Fibroblast of the aortic adventitia (primary cell): ENCODE measurements around the gene MEG3. TPM values are rescaled to one million over a fixed set of nuclear protein-coding genes. Genes with fewer than 3 reads are reported as not detected.

Source experiments
- DNase-seq: peaks from one replicate; pipeline ENCODE4 v3.0.0-alpha.2; 2010; ENCODE audit warnings: low read depth
- H3K4me3 ChIP-seq: 2 replicates; pipeline ENCODE4 v1.5.1; 2011; ENCODE audit warnings: low read depth, mild to moderate bottlenecking, control low read depth, low read length, moderate library complexity
- total RNA-seq: library from RNA; depleted of rRNA; stranded (reverse); fragments of >200 nt; gene quantifications from 2 replicates; pipeline ENCODE4 v1.2.3, GENCODE V29; 2012; ENCODE audit warnings: low replicate concordance
- TF ChIP-seq, protein P1 (sequence below): IDR thresholded peaks from 2 replicates; pipeline ENCODE4 v1.5.1; 2011; ENCODE audit warnings: mild to moderate bottlenecking, low read length, control low read depth, inconsistent platforms; ENCODE audit not compliant: insufficient read depth

Gene MEG3
- total RNA-seq, 1 donor: 155 TPM

DNA sequence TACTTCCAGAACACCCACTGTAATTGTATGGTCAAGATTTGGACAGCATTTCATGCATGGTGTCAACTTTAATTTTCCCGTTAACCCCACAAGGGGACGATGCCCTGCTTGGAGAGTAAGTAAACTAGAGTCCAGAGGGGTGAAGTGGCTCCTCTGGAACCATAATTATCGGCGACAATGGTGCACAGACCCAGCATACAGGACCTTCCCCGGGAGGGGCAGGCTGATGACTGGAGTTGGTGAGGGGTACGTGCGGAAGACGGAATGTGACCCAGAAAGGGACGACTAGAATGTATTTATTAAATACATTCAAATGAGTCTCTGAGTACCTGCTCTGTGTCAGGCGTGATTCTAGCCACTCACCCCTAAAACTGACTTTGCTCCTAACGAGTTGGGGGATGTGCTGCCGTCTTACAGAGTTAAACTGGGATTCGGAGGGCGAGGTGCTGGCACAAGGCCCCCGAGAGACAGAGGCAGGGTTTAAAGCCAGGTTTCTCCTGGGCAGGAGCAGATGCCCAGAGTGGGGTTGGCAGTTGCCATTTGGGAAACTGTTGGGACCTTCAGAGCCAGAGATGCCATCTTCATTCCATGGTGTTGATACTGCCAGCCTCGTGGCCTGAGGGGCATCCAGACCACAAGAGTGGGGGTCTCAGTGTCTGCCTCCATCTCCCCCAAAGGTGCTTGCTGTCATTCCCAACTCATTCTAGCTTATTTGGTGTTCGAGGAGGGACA, 66.7 kb downstream of the MEG3 start:
- TF ChIP-seq, protein P1, sequence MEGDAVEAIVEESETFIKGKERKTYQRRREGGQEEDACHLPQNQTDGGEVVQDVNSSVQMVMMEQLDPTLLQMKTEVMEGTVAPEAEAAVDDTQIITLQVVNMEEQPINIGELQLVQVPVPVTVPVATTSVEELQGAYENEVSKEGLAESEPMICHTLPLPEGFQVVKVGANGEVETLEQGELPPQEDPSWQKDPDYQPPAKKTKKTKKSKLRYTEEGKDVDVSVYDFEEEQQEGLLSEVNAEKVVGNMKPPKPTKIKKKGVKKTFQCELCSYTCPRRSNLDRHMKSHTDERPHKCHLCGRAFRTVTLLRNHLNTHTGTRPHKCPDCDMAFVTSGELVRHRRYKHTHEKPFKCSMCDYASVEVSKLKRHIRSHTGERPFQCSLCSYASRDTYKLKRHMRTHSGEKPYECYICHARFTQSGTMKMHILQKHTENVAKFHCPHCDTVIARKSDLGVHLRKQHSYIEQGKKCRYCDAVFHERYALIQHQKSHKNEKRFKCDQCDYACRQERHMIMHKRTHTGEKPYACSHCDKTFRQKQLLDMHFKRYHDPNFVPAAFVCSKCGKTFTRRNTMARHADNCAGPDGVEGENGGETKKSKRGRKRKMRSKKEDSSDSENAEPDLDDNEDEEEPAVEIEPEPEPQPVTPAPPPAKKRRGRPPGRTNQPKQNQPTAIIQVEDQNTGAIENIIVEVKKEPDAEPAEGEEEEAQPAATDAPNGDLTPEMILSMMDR: no peak
- DNase-seq: no peak
- no peak overlapping the region for H3K4me3 ChIP-seq

DNA sequence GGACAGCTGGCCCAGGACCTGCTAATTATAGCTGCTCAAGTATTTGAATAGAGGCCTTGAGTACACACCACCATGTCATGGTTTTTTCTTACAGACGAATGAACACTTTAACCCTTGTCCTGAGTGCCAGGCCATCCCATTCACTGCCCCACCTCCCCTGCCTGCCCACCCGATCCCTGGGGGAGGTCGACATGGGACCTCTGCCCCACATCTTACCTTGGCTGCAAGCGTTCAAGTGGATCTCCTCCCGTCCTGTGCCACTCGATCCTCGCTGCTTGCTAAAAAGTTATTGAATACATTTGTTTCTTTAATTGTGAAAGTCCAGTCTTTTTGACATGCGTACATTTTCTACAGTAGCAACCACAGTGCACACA, 67.3 kb downstream of the MEG3 start:
- no peak for DNase-seq
- H3K4me3 ChIP-seq: no peak overlapping the region
- TF ChIP-seq, protein P1: no peak

DNA sequence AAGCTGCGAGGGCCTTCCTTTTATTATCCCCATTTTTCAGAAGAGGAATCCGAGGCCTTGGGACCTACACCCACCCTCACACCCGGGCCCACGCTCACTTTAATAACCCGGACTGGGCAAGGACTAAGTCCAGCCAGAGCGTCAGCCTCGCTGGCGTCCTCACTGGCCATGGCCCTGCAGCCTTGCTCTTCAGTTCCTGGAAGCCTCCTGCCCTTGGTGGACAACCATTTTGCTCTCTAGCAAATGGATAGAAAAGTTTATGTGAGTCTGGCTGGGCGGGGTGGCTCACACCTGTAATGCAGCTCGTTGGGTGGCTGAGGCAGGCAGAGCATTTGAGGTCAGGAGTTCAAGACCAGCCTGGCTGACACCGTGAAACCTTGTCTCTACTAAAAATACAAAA, 67.8 kb downstream of the MEG3 start:
- DNase-seq: no peak
- H3K4me3 ChIP-seq: no peak overlapping the region
- TF ChIP-seq, protein P1: no peak

DNA sequence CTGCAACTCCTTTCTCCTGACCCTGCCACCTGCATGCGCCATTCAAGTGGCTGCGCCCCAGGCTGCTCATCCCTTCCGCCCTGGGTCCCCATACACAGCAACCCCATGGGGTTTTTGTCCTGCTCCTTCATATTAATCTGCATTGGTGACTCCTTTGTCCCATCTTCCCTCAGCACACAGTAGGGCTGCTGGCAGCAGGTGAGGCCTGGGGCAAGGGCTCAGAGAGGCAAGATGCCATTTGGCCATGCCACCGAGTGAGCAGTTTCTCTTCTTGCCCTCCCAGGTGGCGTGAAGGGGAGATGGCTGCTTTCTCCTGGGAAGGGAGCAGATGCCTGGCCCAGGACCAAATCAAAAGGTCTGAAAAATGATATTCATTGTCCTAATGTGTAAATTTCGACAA, 68.5 kb downstream of the MEG3 start:
- DNase-seq: no peak
- TF ChIP-seq, protein P1: no peak
- no peak overlapping the region for H3K4me3 ChIP-seq

DNA sequence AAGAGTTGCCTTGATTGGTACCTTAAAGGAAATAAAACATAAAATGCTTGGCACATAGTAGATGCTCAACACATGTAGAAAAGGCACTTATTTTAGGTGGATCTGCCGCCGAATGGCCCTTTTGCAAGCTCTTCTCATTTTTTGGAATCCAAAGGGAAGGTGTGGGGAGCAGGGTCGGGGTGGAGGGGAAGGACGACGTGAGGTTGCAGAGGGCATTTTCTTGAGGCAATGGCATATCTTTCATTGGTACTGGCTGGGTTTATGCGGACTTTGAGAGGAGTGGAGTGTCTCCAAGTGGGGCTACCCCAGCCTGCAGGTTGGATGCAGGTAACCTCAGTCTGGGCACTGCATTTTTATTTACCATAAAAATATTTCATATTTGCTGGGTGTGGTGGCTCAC, 69.5 kb downstream of the MEG3 start:
- TF ChIP-seq, protein P1: no peak
- no peak overlapping the region for H3K4me3 ChIP-seq
- DNase-seq: no peak

DNA sequence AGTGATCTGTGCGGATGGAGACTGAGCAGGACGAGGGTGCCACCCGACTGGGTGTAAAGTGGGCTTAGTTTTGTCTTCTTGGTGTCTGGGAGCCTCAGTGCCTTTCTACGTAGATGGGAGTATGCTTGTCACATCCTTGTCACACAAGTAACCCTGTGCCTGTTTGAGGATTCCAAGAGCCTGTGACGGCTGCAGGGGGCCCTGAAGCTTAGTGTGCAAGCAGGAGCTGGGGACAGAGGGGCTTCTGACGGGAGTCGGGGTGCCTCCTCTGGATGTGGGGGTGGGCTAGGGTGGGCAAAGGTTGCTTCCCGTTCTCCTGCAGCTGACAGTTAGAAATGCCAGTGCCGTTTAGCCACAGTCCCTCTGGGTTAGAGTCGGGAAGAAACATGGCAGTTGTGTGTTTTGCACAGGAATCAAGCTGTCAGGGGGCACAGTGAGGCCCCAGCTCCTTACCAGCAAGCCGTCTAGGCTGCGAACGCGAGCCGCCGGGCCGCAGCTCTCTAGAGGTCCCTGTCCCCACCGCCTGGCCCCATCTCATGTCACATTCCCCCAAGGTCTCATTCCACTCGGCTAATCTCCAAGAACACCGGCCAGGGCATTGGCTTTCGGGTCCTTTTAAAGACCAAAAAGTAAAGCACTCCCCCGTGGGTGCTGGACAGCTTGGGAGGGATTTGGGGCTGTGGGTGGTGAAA, 70.6 kb downstream of the MEG3 start:
- TF ChIP-seq, protein P1: no peak
- DNase-seq: no peak

More for the DNA sequence above, 70.6 kb downstream of the MEG3 start:
- no peak overlapping the region for H3K4me3 ChIP-seq
